Peyer's patch (tissue), 4 donors: ENCODE results near the gene MTUS2. TPM values are rescaled to one million over a fixed set of nuclear protein-coding genes. Genes with fewer than 3 reads are reported as not detected.

ENCODE experiments used
- DNase-seq, 3 donors: peaks; one replicate each; pipeline ENCODE4 v3.0.0-alpha.2; 2017 to 2019
- H3K27ac ChIP-seq, 4 donors: fragments of 200-600 bp; sonication (generic); one replicate each; pipeline ENCODE4 v1.5.1; 2016 to 2019
- H3K27me3 ChIP-seq, 2 donors: fragments of 200-600 bp; sonication (generic); one replicate each; pipeline ENCODE4 v1.5.1; 2019
- H3K36me3 ChIP-seq, 3 donors: fragments of 200-600 bp; sonication (generic); one replicate each; pipeline ENCODE4 v1.5.1; 2016 to 2019
- H3K4me1 ChIP-seq, 4 donors: fragments of 200-600 bp; sonication (generic); one replicate each; pipeline ENCODE4 v1.5.1; 2016 to 2019
- H3K4me3 ChIP-seq, 4 donors: fragments of 200-600 bp; sonication (generic); 1 replicate in 3 of 4; 2 replicates in 1 of 4; pipeline ENCODE4 v1.5.1; 2016 to 2019; ENCODE audit warnings: mild to moderate bottlenecking in 1 of 4
- H3K9me3 ChIP-seq, 4 donors: fragments of 200-600 bp; sonication (generic); one replicate each; pipeline ENCODE4 v1.5.1; 2016 to 2019; ENCODE audit warnings: mild to moderate bottlenecking in 1 of 4
- POLR2A ChIP-seq, 2 donors: fragments of 450-650 bp; IDR thresholded peaks; one replicate each; pipeline ENCODE4 v1.5.1; 2017; ENCODE audit warnings: antibody characterized with exemption in 2 of 2, mild to moderate bottlenecking in 2 of 2, moderate library complexity in 2 of 2
- total RNA-seq, 4 donors: library from RNA; depleted of rRNA; stranded (reverse); fragments of >200 nt; gene quantifications; one replicate each; pipeline ENCODE4 v1.1.0, GENCODE V29; 2016
- TF ChIP-seq, protein P1 (sequence below), 6 experiments: fragments of 450-650 bp in 4 of 6; fragments of 200-600 bp in 2 of 6; sonication (generic) in 1 of 6; IDR thresholded peaks; one replicate each; pipeline ENCODE4 v1.5.1; 2017 to 2019; ENCODE audit warnings: antibody characterized with exemption in 6 of 6, mild to moderate bottlenecking in 3 of 6, moderate library complexity in 1 of 6

Gene MTUS2
- total RNA-seq, 4 donors from 2014 or later, result 0.13 to 0.28 (median 0.18) TPM; not detected in 1

DNA sequence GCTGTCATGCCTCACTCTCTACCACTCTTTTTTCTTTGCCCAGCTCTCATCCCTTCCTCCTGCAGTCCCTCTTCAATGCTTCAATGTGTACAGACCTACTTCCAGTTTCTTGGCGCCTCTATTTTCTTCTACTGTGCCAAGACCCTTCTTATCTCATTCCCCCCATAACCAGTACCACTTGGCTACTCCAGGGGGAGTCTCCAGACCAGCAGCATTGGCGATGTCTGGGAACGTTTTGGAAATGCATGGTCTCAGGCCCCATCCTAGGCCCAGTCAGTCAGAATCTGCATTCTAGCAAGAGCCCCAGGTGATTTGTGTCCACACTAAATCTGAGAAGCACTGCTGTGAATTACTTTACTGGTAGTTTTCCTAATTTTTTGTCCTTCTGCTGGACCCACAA lies 577.1 kb downstream of the MTUS2 start:
- no peaks in the 10 kb centered on the region for H3K36me3 ChIP-seq
- no peaks in the 10 kb centered on the region for H3K27me3 ChIP-seq
- DNase-seq, result no peak
- H3K4me3 ChIP-seq, result no peak overlapping the region
- no peak overlapping the region for H3K27ac ChIP-seq
- no peaks in the 10 kb centered on the region for H3K9me3 ChIP-seq
- H3K4me1 ChIP-seq, result no peaks in the 10 kb centered on the region
- TF ChIP-seq POLR2A (IDR thresholded peaks at IDR 0.05), result no peak
- TF ChIP-seq, protein P1, sequence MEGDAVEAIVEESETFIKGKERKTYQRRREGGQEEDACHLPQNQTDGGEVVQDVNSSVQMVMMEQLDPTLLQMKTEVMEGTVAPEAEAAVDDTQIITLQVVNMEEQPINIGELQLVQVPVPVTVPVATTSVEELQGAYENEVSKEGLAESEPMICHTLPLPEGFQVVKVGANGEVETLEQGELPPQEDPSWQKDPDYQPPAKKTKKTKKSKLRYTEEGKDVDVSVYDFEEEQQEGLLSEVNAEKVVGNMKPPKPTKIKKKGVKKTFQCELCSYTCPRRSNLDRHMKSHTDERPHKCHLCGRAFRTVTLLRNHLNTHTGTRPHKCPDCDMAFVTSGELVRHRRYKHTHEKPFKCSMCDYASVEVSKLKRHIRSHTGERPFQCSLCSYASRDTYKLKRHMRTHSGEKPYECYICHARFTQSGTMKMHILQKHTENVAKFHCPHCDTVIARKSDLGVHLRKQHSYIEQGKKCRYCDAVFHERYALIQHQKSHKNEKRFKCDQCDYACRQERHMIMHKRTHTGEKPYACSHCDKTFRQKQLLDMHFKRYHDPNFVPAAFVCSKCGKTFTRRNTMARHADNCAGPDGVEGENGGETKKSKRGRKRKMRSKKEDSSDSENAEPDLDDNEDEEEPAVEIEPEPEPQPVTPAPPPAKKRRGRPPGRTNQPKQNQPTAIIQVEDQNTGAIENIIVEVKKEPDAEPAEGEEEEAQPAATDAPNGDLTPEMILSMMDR (IDR thresholded peaks at IDR 0.05), result no peak

DNA sequence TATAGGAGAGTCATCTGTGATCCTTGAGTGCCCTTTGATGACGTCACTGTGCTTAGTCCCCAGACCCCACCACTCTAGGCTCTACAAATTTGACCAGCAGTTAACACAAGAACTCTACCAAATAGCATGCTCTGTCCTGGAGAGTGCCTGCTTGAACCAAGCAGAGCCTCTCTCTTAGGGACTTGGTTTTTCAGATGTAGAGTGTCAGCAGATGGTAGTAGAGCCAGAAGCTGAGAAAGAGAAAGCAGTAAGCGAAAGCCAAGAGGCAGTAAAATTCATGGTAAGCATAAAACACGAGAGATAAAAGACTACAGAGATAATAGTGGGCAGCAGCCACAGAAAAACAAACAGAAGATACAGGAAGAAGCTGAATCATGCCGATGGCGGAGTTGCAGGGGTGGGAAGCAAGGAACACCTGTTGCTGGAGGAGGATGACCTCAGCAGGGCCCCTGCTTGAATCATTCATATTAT lies 582.1 kb downstream of the MTUS2 start:
- H3K27ac ChIP-seq, result no peak overlapping the region
- no peak for DNase-seq
- H3K9me3 ChIP-seq, result no peaks in the 10 kb centered on the region
- no peaks in the 10 kb centered on the region for H3K36me3 ChIP-seq
- H3K27me3 ChIP-seq, result no peaks in the 10 kb centered on the region
- no peaks in the 10 kb centered on the region for H3K4me1 ChIP-seq
- no peak overlapping the region for H3K4me3 ChIP-seq
- no peak for TF ChIP-seq POLR2A (IDR thresholded peaks at IDR 0.05)
- TF ChIP-seq, protein P1 (IDR thresholded peaks at IDR 0.05), result no peak

DNA sequence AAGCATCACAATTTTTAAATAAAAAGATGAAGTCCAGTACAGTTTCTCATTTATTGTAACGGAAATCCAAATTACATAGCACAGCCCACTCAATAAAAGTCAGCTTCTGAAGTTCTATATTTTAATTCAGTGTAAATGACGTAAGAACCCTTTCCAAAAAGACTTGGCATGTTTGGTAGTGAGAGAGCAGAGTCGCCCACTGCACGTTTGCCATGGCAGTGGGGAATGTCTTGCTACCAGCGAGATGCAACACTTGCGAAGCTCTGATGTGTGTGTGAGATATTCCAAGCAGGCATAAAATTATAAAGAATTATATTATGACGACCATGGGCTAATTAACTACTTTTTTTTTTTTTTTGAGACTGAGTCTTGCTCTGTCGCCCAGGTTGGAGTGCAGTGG lies 585.3 kb downstream of the MTUS2 start:
- H3K36me3 ChIP-seq, result no peaks in the 10 kb centered on the region
- no peak for DNase-seq
- H3K4me1 ChIP-seq, result no peaks in the 10 kb centered on the region
- no peaks in the 10 kb centered on the region for H3K9me3 ChIP-seq
- no peaks in the 10 kb centered on the region for H3K27me3 ChIP-seq
- no peak for TF ChIP-seq POLR2A (IDR thresholded peaks at IDR 0.05)
- TF ChIP-seq, protein P1 (IDR thresholded peaks at IDR 0.05), result no peak
- no peak overlapping the region for H3K27ac ChIP-seq
- H3K4me3 ChIP-seq, result no peak overlapping the region

DNA sequence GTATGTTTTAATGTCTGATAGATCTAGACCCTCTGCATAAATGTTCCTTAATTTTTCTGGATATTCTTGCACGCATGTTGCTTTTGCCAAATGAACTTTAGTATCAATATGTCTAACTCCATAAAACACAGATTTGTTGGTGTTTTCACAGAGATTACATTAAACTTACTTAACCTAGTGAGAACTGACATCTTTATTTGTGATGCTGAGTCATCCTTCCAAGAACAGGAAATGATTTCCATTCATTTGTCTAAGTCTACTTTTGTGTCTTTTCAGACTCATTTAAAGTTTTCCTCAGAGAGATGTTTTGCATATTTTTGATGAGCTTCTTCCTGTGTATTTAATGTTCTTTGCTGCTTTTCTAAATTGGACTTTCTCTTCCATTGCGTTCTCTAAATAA lies 591.3 kb downstream of the MTUS2 start:
- TF ChIP-seq, protein P1 (IDR thresholded peaks at IDR 0.05), result no peak
- TF ChIP-seq POLR2A (IDR thresholded peaks at IDR 0.05), result no peak
- no peaks in the 10 kb centered on the region for H3K36me3 ChIP-seq
- H3K9me3 ChIP-seq, result no peaks in the 10 kb centered on the region
- H3K27ac ChIP-seq, result no peak overlapping the region
- H3K27me3 ChIP-seq, result no peaks in the 10 kb centered on the region
- no peak overlapping the region for H3K4me3 ChIP-seq
- no peak for DNase-seq
- no peaks in the 10 kb centered on the region for H3K4me1 ChIP-seq

DNA sequence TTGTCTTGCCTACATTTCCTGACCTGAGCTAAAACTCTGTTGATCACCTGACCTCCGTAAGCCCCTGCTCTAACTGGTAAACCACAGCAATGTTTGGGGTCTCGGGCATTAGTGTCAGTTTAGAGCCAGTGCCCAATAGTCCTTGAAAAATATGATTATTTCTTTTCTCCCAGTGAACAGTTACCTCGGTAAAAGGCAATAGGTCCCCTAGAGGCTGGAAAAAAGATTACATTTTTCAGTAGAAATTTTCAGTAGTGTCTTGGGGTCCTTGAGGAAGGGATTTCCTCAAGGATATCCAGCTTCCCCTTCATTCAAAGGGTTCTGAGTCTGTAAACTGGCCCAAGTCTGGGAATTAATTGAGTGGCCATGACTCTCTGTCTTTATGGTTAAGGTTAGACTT lies 597.9 kb downstream of the MTUS2 start:
- TF ChIP-seq, protein P1 (IDR thresholded peaks at IDR 0.05), result no peak
- TF ChIP-seq POLR2A (IDR thresholded peaks at IDR 0.05), result no peak
- DNase-seq, result no peak
- Histone ChIP-seq H3K27me3 (no peaks in the 10 kb centered on the region), H3K27ac (no peak overlapping the region), H3K4me3 (no peak overlapping the region), H3K4me1 (no peaks in the 10 kb centered on the region), H3K9me3 (no peaks in the 10 kb centered on the region), H3K36me3 (no peaks in the 10 kb centered on the region)

DNA sequence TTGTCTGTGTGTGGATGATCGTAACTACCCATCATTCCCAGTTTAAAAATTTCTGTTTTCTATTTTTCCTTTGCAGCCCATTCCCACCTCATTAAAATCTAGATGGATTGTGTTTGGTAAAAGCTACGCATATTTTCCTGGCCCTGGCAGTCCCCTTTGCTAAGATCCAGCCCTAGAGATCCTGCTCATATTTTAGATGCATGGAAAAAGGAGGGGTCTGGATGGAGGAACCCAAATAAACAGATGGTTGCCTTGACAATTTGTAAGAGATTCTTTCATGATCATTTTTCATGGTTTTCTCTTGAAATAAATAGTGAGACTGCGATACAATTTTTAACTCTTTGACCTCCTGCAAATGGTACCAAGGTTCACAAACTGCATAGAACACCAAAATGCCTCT lies 601.0 kb downstream of the MTUS2 start:
- no peak overlapping the region for H3K27ac ChIP-seq
- no peak for TF ChIP-seq POLR2A (IDR thresholded peaks at IDR 0.05)
- TF ChIP-seq, protein P1 (IDR thresholded peaks at IDR 0.05), result no peak
- H3K4me1 ChIP-seq, result no peaks in the 10 kb centered on the region
- no peaks in the 10 kb centered on the region for H3K27me3 ChIP-seq
- no peaks in the 10 kb centered on the region for H3K9me3 ChIP-seq
- H3K36me3 ChIP-seq, result no peaks in the 10 kb centered on the region
- DNase-seq, result no peak
- no peak overlapping the region for H3K4me3 ChIP-seq
